HepG2 (cell line): ENCODE results near the gene NUP214. TPM values are rescaled to one million over a fixed set of nuclear protein-coding genes. Genes with fewer than 3 reads are reported as not detected.
A peak's percentile ranks its signal among the peaks of the same experiment; 100 is the strongest.

Experiments used
- ERF ChIP-seq: IDR thresholded peaks from 2 replicates; pipeline ENCODE4 v1.6.1; 2018; ENCODE audit warnings: missing biosample characterization, missing genetic modification reagents
- MEF2D ChIP-seq: sonication (generic); formaldehyde crosslinking; IDR thresholded peaks from 2 replicates; pipeline ENCODE4 v1.5.1; 2020; ENCODE audit warnings: mild to moderate bottlenecking, missing genetic modification reagents
- MLX ChIP-seq: IDR thresholded peaks from 2 replicates; pipeline ENCODE4 v1.6.1; 2016
- SOX5 ChIP-seq: IDR thresholded peaks from 2 replicates; pipeline ENCODE4 v1.6.1; 2016; ENCODE audit warnings: borderline replicate concordance
- SP4 ChIP-seq: sonication (generic); formaldehyde crosslinking; IDR thresholded peaks from 2 replicates; pipeline ENCODE4 v1.8.1; 2023; ENCODE audit warnings: mild to moderate bottlenecking, missing genetic modification reagents
- XRCC5 ChIP-seq: fragments of 200-400 bp; formaldehyde crosslinking; optimal IDR thresholded peaks from 2 replicates; pipeline ENCODE3; 2017; ENCODE audit warnings: mild to moderate bottlenecking, low read length
- ZBTB33 ChIP-seq: sonication (generic); formaldehyde crosslinking; IDR thresholded peaks from 2 replicates; pipeline ENCODE4 v1.4.0; 2020; ENCODE audit warnings: missing genetic modification reagents
- ZBTB38 ChIP-seq: sonication (generic); formaldehyde crosslinking; IDR thresholded peaks from 2 replicates; pipeline ENCODE4 v1.5.1; 2020; ENCODE audit warnings: mild to moderate bottlenecking, missing genetic modification reagents
- ZNF510 ChIP-seq: sonication (generic); formaldehyde crosslinking; IDR thresholded peaks from 2 replicates; pipeline ENCODE4 v1.4.0; 2020; ENCODE audit warnings: low read depth, mild to moderate bottlenecking, missing genetic modification reagents
- polyA plus RNA-seq, 8 experiments: library from polyadenylated mRNA; depleted of rRNA in 3 of 8; stranded (reverse) in 7 of 8; unstranded in 1 of 8; fragments of >200 nt; fragmentation: Illumina TruSeq in 4 of 8; extraction: Trizol in 4 of 8; gene quantifications; 2 replicates each; pipeline versions ENCODE4 v1.2.1 to v1.2.3, GENCODE V29; 2011 to 2016; ENCODE audit warnings: low read depth in 4 of 8, missing spikeins in 1 of 8, mixed read lengths in 1 of 8; ENCODE audit not compliant: insufficient read depth in 1 of 8
- total RNA-seq, 5 experiments: library from RNA; depleted of rRNA; stranded (reverse); fragments of >200 nt; fragmentation: Illumina TruSeq; extraction: Trizol; gene quantifications; 2 replicates each; pipeline ENCODE4 v1.2.3, GENCODE V29; 2016; ENCODE audit warnings: low read depth in 1 of 5
- TF ChIP-seq, protein P1 (sequence below): sonication (generic); formaldehyde crosslinking; IDR thresholded peaks from 2 replicates; pipeline ENCODE4 v1.8.1; 2023; ENCODE audit warnings: mild to moderate bottlenecking, inconsistent platforms, moderate library complexity, missing genetic modification reagents, borderline replicate concordance
- TF ChIP-seq, protein P2 (sequence below): sonication (generic); formaldehyde crosslinking; IDR thresholded peaks from 2 replicates; pipeline ENCODE4 v1.9.0; 2022; ENCODE audit warnings: missing genetic modification reagents, mild to moderate bottlenecking, borderline replicate concordance

Gene NUP214
- total and polyA plus RNA-seq, 2 of the 13 experiments (the other 11 are each of a cell fraction or from before 2014, with no cell fraction given): 8.4 to 16.0 TPM

- TF ChIP-seq MLX (CRISPR knock-in tag) (no peak), MEF2D (CRISPR knock-in tag) (no peak), XRCC5 (peak; percentile 80), ZBTB38 (peak; percentile 80), ERF (CRISPR knock-in tag) (no peak), ZBTB33 (CRISPR knock-in tag) (peak; percentile 95), ZNF510 (CRISPR knock-in tag) (no peak), SP4 (CRISPR knock-in tag) (no peak), SOX5 (CRISPR knock-in tag) (no peak)
- TF ChIP-seq, protein P1, sequence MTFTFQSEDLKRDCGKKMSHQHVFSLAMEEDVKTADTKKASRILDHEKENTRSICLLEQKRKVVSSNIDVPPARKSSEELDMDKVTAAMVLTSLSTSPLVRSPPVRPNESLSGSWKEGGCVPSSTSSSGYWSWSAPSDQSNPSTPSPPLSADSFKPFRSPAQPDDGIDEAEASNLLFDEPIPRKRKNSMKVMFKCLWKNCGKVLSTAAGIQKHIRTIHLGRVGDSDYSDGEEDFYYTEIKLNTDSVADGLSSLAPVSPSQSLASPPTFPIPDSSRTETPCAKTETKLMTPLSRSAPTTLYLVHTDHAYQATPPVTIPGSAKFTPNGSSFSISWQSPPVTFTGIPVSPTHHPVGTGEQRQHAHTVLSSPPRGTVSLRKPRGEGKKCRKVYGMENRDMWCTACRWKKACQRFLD: no peak
- TF ChIP-seq, protein P2, sequence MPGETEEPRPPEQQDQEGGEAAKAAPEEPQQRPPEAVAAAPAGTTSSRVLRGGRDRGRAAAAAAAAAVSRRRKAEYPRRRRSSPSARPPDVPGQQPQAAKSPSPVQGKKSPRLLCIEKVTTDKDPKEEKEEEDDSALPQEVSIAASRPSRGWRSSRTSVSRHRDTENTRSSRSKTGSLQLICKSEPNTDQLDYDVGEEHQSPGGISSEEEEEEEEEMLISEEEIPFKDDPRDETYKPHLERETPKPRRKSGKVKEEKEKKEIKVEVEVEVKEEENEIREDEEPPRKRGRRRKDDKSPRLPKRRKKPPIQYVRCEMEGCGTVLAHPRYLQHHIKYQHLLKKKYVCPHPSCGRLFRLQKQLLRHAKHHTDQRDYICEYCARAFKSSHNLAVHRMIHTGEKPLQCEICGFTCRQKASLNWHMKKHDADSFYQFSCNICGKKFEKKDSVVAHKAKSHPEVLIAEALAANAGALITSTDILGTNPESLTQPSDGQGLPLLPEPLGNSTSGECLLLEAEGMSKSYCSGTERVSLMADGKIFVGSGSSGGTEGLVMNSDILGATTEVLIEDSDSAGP (CRISPR knock-in tag): no peak
Observed at GRCh38 chr9:131178382-131178781, 53.0 kb downstream of the NUP214 start (continued).
